HK-2 (cell line): ENCODE data around the gene RPL13.

Experiments
- DNase-seq: peaks from one replicate; pipeline ENCODE4 v3.0.0-alpha.2; 2018; ENCODE audit not compliant: unreplicated experiment

The RPL13 gene

GRCh38 chr16:89545044-89545830 is 15.2 kb upstream of the RPL13 start:
- DNase-seq, result no peak

GRCh38 chr16:89545831-89546574 is 14.5 kb upstream of the RPL13 start:
- no peak for DNase-seq

GRCh38 chr16:89546781-89547180 is 13.7 kb upstream of the RPL13 start:
- DNase-seq, result no peak

- no peak for DNase-seq
Measured at GRCh38 chr16:89547291-89547690, 13.2 kb upstream of the RPL13 start.

DNA sequence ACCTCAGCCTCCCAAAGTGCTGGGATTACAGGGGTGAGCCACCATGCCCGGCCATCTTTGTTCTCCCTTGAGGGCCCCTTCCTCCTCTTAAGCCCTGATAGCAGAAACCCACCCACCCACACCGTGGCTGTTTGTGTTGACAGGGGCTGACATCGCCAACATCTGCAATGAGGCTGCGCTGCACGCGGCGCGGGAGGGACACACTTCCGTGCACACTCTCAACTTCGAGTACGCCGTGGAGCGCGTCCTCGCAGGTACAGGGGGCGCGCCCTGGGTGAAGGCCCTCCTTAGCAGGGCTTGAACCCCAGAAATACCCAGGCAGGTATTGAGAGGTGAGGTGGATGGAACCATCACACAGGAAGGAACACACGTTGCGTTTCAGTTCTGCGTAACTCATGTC is 12.6 kb upstream of the RPL13 start:
- DNase-seq, result no peak

DNA sequence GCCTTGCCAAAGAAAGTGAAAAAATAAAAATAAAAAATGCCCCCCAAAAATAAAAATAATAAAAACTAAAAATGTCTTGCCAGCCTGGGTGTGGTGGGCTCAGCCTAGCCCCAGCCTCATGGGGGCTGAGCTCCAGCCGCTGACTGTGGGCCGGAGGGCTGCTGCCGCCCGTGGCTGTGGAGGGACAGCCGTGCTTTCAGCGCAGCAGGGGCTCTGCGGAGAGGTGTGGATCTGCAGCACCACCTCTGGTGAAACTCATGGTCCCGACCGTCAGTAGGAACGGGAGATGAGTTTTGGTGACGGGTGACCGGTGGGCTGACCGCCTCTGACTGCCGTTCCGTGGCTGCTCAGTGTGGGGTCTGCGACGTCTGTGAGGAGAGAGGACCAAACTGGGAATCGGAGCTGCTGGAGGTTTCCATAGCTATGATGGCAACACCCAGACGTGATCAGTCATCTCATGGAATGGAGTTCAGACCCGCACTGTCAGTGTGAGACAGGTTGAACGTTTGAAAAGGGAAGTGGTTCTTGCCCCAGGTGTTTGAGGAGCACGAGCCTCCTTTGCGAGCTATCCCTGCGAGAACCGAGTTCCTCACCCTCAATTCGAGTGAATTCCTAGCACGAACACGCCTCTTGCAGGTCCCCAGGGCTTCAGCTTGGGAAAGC is 12.0 kb upstream of the RPL13 start:
- DNase-seq, result no peak

DNA sequence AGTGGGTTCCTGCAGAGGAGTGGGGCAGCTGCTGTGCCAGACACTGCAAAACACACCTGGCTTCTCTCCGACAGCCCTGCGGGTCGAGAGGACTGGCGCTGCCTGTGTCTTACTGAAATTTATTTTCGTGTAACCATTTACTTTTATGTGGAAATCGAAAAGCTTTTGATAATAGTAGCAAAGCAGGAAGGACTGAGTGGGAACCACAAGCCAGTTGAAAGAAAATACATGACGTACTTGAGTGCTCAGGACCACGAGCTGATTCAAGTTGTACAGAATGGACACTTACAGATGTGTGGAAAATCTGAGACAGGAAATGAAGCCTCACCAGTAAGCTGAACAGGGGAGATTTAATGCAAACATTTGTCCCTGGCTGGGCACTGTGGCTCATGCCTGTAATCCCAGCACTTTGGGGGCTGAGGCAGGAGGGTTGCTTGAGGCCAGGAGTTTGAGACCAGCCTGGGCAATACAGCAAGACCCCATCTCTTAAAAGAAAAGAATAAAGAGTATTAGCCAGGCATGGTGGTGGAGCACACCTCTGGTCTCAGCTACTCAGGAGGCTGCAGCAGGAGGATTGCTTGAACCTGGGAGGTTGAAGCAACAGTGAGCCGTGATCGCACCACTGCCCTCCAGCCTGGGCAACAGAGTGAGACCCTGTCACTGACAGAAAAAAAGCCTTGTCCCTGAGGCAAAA is 11.3 kb upstream of the RPL13 start:
- DNase-seq, result no peak

DNA sequence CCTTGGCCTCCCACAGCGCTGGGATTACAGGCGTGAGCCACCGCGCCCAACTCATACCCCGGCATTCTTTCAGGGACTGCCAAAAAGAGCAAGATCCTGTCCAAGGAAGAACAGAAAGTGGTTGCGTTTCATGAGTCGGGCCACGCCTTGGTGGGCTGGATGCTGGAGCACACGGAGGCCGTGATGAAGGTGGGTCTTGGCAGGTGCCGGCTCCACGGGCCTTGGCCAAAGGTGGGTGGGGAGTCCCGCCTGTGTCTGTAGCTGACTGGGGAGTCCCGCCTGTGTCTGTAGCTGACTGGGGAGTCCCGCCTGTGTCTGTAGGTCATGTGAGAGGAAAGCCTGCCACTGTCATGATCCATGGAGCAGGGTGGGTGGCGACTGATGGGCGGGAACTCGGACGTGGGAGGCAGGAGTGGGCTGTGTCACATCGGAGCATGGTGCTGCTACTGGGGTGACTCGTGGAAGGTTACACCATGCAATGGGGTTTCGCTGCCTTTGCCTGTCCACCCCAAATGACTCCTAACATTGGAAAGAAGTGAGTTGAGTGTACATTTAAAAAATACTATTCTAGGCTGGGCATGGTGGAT is 10.0 kb upstream of the RPL13 start:
- no peak for DNase-seq

DNA sequence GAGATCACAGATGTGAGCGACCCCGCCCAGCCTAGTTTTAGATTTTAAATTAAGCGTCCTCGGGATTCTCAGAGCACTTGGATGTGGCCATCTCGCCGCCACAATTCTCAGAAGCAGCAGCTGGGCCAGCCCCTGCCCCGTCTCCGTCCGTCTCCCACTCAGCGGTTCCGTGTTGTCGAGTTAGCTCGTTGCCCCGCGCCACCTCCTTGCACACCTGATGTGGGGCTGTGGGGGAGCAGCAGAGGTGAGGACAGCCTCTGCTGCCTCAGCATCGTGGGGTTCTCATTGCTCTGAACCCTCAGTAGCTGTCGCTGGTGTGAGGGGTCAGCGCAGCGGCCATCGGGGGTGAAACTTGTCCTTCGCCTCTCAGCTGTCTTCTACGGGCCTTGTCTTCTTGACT is 8.2 kb upstream of the RPL13 start:
- DNase-seq, result no peak

DNA sequence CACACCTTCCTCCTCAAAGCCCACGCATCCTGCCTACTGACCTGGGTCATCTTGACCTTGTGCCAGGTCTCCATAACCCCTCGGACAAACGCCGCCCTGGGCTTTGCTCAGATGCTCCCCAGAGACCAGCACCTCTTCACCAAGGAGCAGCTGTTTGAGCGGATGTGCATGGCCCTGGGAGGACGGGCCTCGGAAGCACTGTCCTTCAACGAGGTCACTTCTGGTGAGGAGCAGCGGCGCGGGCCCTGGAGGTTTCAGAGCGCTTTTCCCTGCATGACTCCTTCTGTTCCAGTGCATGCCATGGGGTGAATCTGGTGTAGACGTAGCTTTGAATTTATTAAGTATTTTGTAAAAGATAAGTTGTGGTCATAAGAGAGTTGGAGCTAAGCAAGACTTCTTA is 7.6 kb upstream of the RPL13 start:
- DNase-seq, result no peak

GRCh38 chr16:89553733-89554132 is 6.7 kb upstream of the RPL13 start:
- no peak for DNase-seq

GRCh38 chr16:89554343-89554742 is 6.1 kb upstream of the RPL13 start:
- no peak for DNase-seq

- DNase-seq, result no peak
Measured at GRCh38 chr16:89555265-89555664, 5.2 kb upstream of the RPL13 start.

DNA sequence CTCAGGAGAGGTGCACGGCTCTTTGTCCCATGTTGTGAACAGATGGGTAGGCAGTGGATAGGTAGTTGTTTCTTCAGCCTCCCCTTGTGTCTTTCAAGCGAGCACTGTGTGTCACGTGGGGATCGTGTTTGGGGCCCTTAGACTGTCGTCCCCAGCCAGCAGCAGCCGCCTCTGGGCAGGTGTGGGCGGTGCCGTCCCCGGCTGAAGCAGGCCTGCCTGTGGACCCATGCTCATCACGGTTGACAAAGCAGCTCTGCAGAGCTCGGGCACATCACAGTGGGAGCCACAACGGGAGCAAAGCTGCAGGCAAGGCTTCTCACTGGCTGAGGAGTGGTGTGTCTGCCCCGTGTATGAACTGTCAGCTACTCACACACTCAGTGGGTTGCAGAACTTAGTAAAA is 4.7 kb upstream of the RPL13 start:
- DNase-seq, result no peak

- DNase-seq, result peak; percentile 69
Measured at GRCh38 chr16:89556750-89557689, 3.5 kb upstream of the RPL13 start.

DNA sequence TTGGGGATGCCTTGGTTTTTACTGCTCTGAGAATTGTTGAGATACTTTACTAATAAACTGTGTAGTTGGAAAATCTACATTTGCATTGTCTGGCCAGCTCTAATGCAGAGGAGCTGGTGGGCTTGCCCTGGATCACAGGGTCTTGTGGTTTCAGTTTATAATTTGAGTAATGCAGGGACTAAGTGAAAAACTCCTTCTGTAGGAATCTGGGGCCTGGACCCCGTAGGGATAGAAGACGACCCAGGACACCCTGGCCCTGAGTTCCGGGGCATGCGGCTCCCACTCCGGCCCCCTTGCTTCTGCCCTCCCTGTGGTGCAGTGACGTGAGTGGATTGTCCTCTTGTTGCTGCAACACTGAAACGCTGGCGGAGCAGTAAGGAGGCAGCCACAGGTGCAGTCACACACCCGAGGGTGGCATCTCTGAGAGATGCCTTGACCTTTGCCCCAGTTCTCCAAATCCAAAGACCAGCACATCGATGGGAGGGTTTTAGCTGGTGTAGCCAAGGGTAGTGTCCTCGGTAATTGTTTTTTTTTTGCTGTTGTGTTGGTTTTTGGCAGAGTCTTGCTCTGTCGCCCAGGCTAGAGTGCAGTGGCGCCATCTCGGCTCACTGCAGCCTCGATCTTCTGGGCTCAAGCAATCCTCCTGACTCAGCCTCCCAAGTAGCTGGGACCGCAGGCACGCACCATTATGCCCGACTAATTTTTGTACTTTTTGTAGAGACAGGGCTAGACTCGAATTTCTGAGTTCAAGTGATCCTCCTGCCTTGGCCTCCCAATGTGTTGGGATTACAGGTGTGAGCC is 2.6 kb upstream of the RPL13 start:
- no peak for DNase-seq

DNA sequence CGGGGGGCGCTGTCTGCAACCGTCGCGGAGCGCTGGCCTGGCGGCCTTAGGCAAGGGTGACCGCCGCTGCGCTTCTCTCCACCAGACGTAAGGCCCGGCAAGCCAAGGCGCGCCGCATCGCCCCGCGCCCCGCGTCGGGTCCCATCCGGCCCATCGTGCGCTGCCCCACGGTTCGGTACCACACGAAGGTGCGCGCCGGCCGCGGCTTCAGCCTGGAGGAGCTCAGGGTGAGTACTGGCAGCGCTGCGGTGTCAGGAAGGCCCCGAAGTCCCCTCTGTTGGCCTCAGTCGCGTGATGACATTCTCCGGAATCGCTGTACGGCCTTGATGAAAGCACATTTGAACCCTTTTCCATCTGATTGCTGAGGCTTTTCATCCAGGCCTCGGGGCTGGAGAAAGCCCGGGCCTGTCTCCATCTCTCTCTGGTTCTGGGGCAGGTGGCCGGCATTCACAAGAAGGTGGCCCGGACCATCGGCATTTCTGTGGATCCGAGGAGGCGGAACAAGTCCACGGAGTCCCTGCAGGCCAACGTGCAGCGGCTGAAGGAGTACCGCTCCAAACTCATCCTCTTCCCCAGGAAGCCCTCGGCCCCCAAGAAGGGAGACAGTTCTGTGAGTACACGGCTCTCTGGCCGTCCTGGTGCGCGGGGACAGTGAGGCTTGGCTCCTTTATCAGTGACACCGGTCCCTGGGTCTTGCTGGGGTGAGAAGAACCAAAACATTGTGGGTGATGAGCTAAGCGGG is 831 bp downstream of the RPL13 start:
- no peak for DNase-seq

DNA sequence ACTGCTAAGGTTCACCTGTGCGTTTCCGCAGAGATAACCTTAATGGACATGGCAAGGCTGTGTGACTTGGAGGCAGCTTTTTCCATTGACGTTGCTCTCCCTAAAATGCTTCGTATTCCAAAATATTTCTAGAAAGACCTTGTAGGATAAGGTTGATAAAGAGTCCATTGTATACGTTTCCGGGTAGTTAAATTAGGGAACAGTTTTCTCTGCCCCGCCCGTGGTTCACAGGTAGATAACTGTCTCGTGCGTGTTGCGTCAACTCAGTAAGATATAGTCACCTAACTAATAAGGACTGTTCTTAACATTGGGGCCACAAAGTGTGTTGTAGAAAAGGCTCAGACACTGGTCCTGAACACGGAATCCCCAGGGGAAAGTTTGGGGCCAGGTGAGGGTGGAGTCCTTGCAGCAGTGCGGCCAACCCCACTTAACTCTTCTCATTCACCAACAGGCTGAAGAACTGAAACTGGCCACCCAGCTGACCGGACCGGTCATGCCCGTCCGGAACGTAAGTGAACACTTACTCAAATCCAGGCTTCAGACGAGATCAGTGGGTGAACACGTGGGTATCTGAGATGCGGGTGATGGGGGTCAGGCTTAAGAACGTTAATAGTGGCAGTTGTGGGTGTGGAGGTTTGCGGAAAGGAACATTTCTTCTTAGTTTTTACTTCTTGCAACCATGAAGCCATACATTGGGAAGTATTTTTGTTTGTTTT is 1.6 kb downstream of the RPL13 start:
- DNase-seq, result no peak

GRCh38 chr16:89562939-89563338 is 2.5 kb downstream of the RPL13 start:
- DNase-seq, result no peak
